Adrenal gland (tissue), 5 donors: ENCODE results near the gene TMEM175.

Experiments used
- POLR2A ChIP-seq, 2 donors: fragments of 450-650 bp; IDR thresholded peaks; one replicate each; pipeline ENCODE4 v1.6.1; 2017; ENCODE audit warnings: antibody characterized with exemption in 2 of 2, mild to moderate bottlenecking in 2 of 2, moderate library complexity in 1 of 2
- TF ChIP-seq, protein P1 (sequence below), 6 experiments: fragments of 450-650 bp in 4 of 6; fragments of 200-600 bp in 2 of 6; sonication (generic) in 1 of 6; IDR thresholded peaks; 1 replicate in 5 of 6; 2 replicates in 1 of 6; pipeline versions ENCODE4 v1.5.1 to v1.8.0; 2016 to 2021; ENCODE audit warnings: antibody characterized with exemption in 6 of 6, mild to moderate bottlenecking in 2 of 6, moderate library complexity in 1 of 6
- donor health status: DM: no; HTN: no; CAD: no.

DNA sequence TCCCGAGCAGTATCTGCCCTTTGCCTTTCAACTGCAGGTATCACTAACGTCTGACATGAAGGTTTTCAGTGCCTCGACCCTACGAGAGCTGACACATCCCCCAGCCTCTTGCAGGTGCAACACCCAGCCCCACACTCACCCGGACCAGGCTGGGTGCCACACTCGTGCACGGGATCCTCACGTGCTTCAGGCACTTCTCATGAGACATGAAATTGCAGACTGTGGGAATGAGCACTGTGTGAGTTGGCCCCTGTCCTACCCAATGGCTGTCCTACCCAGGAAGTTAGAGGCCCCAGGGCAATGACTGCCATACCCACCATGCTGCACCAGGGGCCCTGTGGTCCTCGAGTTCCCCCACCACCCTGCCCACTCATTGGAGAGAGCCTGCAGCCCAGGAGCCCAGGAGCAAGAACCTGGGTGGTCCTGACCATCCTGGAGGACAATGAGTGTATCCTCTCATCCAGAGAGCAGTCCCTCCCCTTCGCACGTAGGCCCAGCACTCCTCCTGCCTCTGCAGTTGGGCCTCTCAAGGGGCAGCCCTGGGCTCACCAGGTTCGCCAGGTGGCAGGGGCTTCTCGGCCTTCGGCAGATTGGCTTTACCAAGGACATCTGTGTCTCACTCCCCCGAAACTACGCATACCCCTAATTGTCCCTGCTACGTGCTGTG lies 38.7 kb downstream of the TMEM175 start:
- TF ChIP-seq, protein P1, sequence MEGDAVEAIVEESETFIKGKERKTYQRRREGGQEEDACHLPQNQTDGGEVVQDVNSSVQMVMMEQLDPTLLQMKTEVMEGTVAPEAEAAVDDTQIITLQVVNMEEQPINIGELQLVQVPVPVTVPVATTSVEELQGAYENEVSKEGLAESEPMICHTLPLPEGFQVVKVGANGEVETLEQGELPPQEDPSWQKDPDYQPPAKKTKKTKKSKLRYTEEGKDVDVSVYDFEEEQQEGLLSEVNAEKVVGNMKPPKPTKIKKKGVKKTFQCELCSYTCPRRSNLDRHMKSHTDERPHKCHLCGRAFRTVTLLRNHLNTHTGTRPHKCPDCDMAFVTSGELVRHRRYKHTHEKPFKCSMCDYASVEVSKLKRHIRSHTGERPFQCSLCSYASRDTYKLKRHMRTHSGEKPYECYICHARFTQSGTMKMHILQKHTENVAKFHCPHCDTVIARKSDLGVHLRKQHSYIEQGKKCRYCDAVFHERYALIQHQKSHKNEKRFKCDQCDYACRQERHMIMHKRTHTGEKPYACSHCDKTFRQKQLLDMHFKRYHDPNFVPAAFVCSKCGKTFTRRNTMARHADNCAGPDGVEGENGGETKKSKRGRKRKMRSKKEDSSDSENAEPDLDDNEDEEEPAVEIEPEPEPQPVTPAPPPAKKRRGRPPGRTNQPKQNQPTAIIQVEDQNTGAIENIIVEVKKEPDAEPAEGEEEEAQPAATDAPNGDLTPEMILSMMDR (IDR thresholded peaks at IDR 0.05): no peak
- TF ChIP-seq POLR2A (IDR thresholded peaks at IDR 0.05): no peak
